Neutrophil (primary cell): ENCODE measurements around the gene CCL3.

Experiments used
- H3K27ac ChIP-seq: fragments of 200-600 bp; sonication (generic); 2 replicates; pipeline ENCODE4 v1.5.1; 2016; ENCODE audit warnings: mild to moderate bottlenecking, moderate library complexity
- H3K27me3 ChIP-seq: fragments of 200-600 bp; sonication (generic); 2 replicates; pipeline ENCODE4 v1.6.0; 2016; ENCODE audit warnings: mild to moderate bottlenecking
- H3K36me3 ChIP-seq: fragments of 200-600 bp; sonication (generic); 2 replicates; pipeline ENCODE4 v1.5.1; 2017
- H3K4me1 ChIP-seq, 2 experiments: fragments of 200-600 bp in 1 of 2; sonication (generic) in 1 of 2; 1 replicate in 1 of 2; 2 replicates in 1 of 2; pipeline versions ENCODE4 v1.5.1 to v1.6.1; 2013 to 2016; ENCODE audit warnings: low read depth in 1 of 2, low read length in 1 of 2, mild to moderate bottlenecking in 1 of 2, moderate library complexity in 1 of 2; ENCODE audit not compliant: control insufficient read depth in 1 of 2, insufficient read depth in 1 of 2
- H3K4me3 ChIP-seq, 2 experiments: fragments of 200-600 bp in 1 of 2; sonication (generic) in 1 of 2; 1 replicate in 1 of 2; 2 replicates in 1 of 2; pipeline ENCODE4 v1.5.1; 2013 to 2016; ENCODE audit warnings: low read depth in 1 of 2, low read length in 1 of 2, mild to moderate bottlenecking in 1 of 2, moderate library complexity in 1 of 2
- H3K9me3 ChIP-seq: fragments of 200-600 bp; sonication (generic); 2 replicates; pipeline ENCODE4 v1.5.1; 2016
- TF ChIP-seq, protein P1 (sequence below): fragments of 200-600 bp; sonication (generic); IDR thresholded peaks from 2 replicates; pipeline ENCODE4 v1.5.1; 2016; ENCODE audit warnings: antibody characterized with exemption

Gene CCL3

DNA sequence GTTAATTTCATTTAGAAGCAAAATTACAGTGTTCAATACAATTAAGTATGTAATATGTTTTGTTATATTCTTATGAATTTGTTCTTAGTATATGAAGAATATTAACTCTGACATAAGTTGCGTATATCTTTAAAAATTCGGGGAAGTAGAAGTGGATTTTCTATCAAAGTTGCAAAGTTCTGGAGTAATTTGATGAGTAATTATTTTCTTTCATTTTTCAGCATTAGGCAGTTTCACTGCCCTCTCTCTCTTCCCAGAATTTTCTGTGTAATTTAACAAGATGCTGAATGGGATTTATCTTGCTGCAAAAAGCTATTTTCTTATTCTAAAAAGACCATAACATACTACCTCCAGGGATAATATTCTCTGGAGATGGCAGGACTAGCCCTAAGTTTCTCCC, 34.8 kb downstream of the CCL3 start:
- TF ChIP-seq, protein P1, sequence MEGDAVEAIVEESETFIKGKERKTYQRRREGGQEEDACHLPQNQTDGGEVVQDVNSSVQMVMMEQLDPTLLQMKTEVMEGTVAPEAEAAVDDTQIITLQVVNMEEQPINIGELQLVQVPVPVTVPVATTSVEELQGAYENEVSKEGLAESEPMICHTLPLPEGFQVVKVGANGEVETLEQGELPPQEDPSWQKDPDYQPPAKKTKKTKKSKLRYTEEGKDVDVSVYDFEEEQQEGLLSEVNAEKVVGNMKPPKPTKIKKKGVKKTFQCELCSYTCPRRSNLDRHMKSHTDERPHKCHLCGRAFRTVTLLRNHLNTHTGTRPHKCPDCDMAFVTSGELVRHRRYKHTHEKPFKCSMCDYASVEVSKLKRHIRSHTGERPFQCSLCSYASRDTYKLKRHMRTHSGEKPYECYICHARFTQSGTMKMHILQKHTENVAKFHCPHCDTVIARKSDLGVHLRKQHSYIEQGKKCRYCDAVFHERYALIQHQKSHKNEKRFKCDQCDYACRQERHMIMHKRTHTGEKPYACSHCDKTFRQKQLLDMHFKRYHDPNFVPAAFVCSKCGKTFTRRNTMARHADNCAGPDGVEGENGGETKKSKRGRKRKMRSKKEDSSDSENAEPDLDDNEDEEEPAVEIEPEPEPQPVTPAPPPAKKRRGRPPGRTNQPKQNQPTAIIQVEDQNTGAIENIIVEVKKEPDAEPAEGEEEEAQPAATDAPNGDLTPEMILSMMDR = no peak

DNA sequence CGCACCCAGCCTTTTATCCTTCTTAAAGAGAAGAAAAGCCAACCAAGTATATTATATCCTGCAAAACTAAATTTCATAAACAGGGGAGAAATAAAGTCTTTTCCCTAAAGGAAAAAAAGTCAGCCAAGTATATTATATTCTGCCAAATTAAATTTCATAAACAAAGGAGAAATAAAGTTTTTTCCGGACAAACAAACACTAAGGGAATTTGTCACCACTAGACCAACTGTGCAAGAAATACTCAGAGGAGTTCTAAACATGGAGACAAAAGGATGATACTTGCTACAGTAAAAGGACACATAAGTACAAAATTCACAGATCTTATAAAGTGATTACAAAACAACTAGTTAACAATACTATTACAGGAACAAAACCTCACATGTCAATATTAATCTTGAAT, 40.3 kb downstream of the CCL3 start:
- Histone ChIP-seq H3K4me3 (no peak overlapping the region), H3K4me1 (no peaks in the 10 kb centered on the region), H3K9me3 (no peaks in the 10 kb centered on the region), H3K27ac (no peak overlapping the region), H3K36me3 (no peaks in the 10 kb centered on the region), H3K27me3 (no peaks in the 10 kb centered on the region)
- TF ChIP-seq, protein P1 = no peak

More for the DNA sequence above, 34.8 kb downstream of the CCL3 start:
- H3K4me1 ChIP-seq = peaks cover 15 to 17% of the 10 kb centered on the region in 2 experiments
- no peak overlapping the region for H3K27ac ChIP-seq
- no peaks in the 10 kb centered on the region for H3K36me3 ChIP-seq
- H3K9me3 ChIP-seq = no peaks in the 10 kb centered on the region
- no peaks in the 10 kb centered on the region for H3K27me3 ChIP-seq
- no peak overlapping the region for H3K4me3 ChIP-seq

DNA sequence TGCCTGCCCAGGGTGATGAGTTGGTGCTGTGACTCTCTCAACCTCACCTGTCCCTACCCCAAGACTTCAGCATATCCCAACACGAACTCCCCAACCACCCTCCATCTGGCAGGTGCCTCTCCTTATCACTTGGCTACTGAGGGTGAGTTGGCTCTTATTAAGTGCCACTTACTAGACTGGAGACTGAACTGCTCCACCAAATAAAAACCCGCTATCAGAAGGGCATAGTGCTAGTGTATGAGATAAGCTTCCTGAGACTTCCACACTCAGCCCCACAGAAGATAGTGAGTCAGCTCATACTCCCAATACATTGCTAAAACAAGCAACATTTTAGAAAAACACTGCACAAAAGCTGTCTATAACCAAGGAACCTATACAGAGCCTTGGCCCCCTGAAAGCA, 41.9 kb downstream of the CCL3 start:
- no peaks in the 10 kb centered on the region for H3K9me3 ChIP-seq
- no peaks in the 10 kb centered on the region for H3K27me3 ChIP-seq
- no peak overlapping the region for H3K27ac ChIP-seq
- TF ChIP-seq, protein P1 = no peak
- no peaks in the 10 kb centered on the region for H3K4me1 ChIP-seq
- H3K36me3 ChIP-seq = no peaks in the 10 kb centered on the region
- H3K4me3 ChIP-seq = no peak overlapping the region
